Stimulated activated memory B cell treated with anti-CD40 and anti-IgM and Interleukin-4, amounts not matched to agents 10 μg/mL and 1 μg/mL and 100 μg/mL, for 72 hours (primary cell): ENCODE results near the gene TRIM41.

Experiments used
- ATAC-seq: fragments of 150-1000 bp; cut with Tn5 transposase; 2 replicates; pipeline ENCODE4 v1.10.0; 2021
- H3K27ac Mint-ChIP-seq: one replicate; pipeline ENCODE4 v1.8.0; 2022; ENCODE audit warnings: mild to moderate bottlenecking, mixed read lengths
- H3K27me3 Mint-ChIP-seq: one replicate; pipeline ENCODE4 v1.8.0; 2022; ENCODE audit warnings: mixed read lengths
- H3K36me3 Mint-ChIP-seq: one replicate; pipeline ENCODE4 v1.8.0; 2022; ENCODE audit warnings: mixed read lengths
- H3K4me1 Mint-ChIP-seq: one replicate; pipeline ENCODE4 v1.8.0; 2022; ENCODE audit warnings: mixed read lengths
- H3K4me3 Mint-ChIP-seq: one replicate; pipeline ENCODE4 v1.8.0; 2022; ENCODE audit warnings: mild to moderate bottlenecking, moderate library complexity, mixed read lengths
- H3K9me3 Mint-ChIP-seq: one replicate; pipeline ENCODE4 v1.8.0; 2022; ENCODE audit warnings: mixed read lengths

TRIM41 gene

GRCh38 chr5:181215997-181216989, 6.8 kb upstream of the TRIM41 start:
- H3K27me3 Mint-ChIP-seq: no peaks in the 10 kb centered on the region
- peaks cover 3% of the 10 kb centered on the region for H3K9me3 Mint-ChIP-seq
- no peaks in the 10 kb centered on the region for H3K36me3 Mint-ChIP-seq
- peak overlapping the region; percentile 62 for H3K27ac Mint-ChIP-seq
- no peak for ATAC-seq
- H3K4me3 Mint-ChIP-seq: peak overlapping the region; percentile 71
- H3K4me1 Mint-ChIP-seq: peaks cover 25% of the 10 kb centered on the region

- Mint-ChIP-seq H3K36me3 (no peaks in the 10 kb centered on the region), H3K27ac (peak overlapping the region; percentile 62), H3K4me3 (peak overlapping the region; percentile 83), H3K9me3 (peaks cover 3% of the 10 kb centered on the region), H3K4me1 (peaks cover 35% of the 10 kb centered on the region), H3K27me3 (no peaks in the 10 kb centered on the region)
- ATAC-seq: peak; percentile 58
Observed at GRCh38 chr5:181217111-181217802, 5.8 kb upstream of the TRIM41 start.

GRCh38 chr5:181217803-181218062, 5.3 kb upstream of the TRIM41 start:
- peak overlapping the region; percentile 62 for H3K27ac Mint-ChIP-seq
- no peaks in the 10 kb centered on the region for H3K27me3 Mint-ChIP-seq
- peak; percentile 62 for ATAC-seq
- peaks cover 40% of the 10 kb centered on the region for H3K4me1 Mint-ChIP-seq
- peak overlapping the region; percentile 83 for H3K4me3 Mint-ChIP-seq
- H3K9me3 Mint-ChIP-seq: peaks cover 3% of the 10 kb centered on the region
- no peaks in the 10 kb centered on the region for H3K36me3 Mint-ChIP-seq

- H3K4me1 Mint-ChIP-seq: peaks cover 43% of the 10 kb centered on the region
- H3K27me3 Mint-ChIP-seq: no peaks in the 10 kb centered on the region
- H3K36me3 Mint-ChIP-seq: no peaks in the 10 kb centered on the region
- no peak for ATAC-seq
- peaks cover 3% of the 10 kb centered on the region for H3K9me3 Mint-ChIP-seq
- H3K27ac Mint-ChIP-seq: peak overlapping the region; percentile 62
- peak overlapping the region; percentile 83 for H3K4me3 Mint-ChIP-seq
Observed at GRCh38 chr5:181218795-181219124, 4.3 kb upstream of the TRIM41 start.

GRCh38 chr5:181219262-181220177, 3.6 kb upstream of the TRIM41 start:
- Mint-ChIP-seq H3K4me3 (peak overlapping the region; percentile 44), H3K9me3 (peaks cover 3% of the 10 kb centered on the region), H3K27me3 (no peaks in the 10 kb centered on the region), H3K4me1 (peaks cover 51% of the 10 kb centered on the region), H3K27ac (peak overlapping the region; percentile 29), H3K36me3 (no peaks in the 10 kb centered on the region)
- ATAC-seq: no peak

- H3K4me1 Mint-ChIP-seq: peaks cover 57% of the 10 kb centered on the region
- H3K9me3 Mint-ChIP-seq: peaks cover 3% of the 10 kb centered on the region
- no peaks in the 10 kb centered on the region for H3K36me3 Mint-ChIP-seq
- ATAC-seq: no peak
- H3K27me3 Mint-ChIP-seq: no peaks in the 10 kb centered on the region
- peak overlapping the region; percentile 29 for H3K27ac Mint-ChIP-seq
- H3K4me3 Mint-ChIP-seq: no peak overlapping the region
Observed at GRCh38 chr5:181220178-181220515, 2.9 kb upstream of the TRIM41 start.

GRCh38 chr5:181221105-181221791, 1.8 kb upstream of the TRIM41 start:
- no peaks in the 10 kb centered on the region for H3K36me3 Mint-ChIP-seq
- ATAC-seq: no peak
- H3K9me3 Mint-ChIP-seq: peaks cover 3% of the 10 kb centered on the region
- peaks cover 62% of the 10 kb centered on the region for H3K4me1 Mint-ChIP-seq
- no peaks in the 10 kb centered on the region for H3K27me3 Mint-ChIP-seq
- peak overlapping the region; percentile 86 for H3K27ac Mint-ChIP-seq
- peak overlapping the region; percentile 88 for H3K4me3 Mint-ChIP-seq

- peaks cover 57% of the 10 kb centered on the region for H3K4me1 Mint-ChIP-seq
- peaks cover 3% of the 10 kb centered on the region for H3K9me3 Mint-ChIP-seq
- peak overlapping the region; percentile 88 for H3K4me3 Mint-ChIP-seq
- no peaks in the 10 kb centered on the region for H3K36me3 Mint-ChIP-seq
- no peaks in the 10 kb centered on the region for H3K27me3 Mint-ChIP-seq
- peak overlapping the region; percentile 86 for H3K27ac Mint-ChIP-seq
- ATAC-seq: peak; percentile 56
Observed at GRCh38 chr5:181221792-181222629, 1.1 kb upstream of the TRIM41 start.

- peaks cover 53% of the 10 kb centered on the region for H3K4me1 Mint-ChIP-seq
- ATAC-seq: no peak
- peak overlapping the region; percentile 88 for H3K4me3 Mint-ChIP-seq
- H3K27me3 Mint-ChIP-seq: no peaks in the 10 kb centered on the region
- H3K36me3 Mint-ChIP-seq: no peaks in the 10 kb centered on the region
- peaks cover 3% of the 10 kb centered on the region for H3K9me3 Mint-ChIP-seq
- H3K27ac Mint-ChIP-seq: peak overlapping the region; percentile 86
Observed at GRCh38 chr5:181222630-181223057, 437 bp upstream of the TRIM41 start.

GRCh38 chr5:181223729-181224389, 778 bp downstream of the TRIM41 start:
- Mint-ChIP-seq H3K4me3 (peak overlapping the region; percentile 88), H3K9me3 (peaks cover 3% of the 10 kb centered on the region), H3K27me3 (no peaks in the 10 kb centered on the region), H3K4me1 (peaks cover 51% of the 10 kb centered on the region), H3K27ac (peak overlapping the region; percentile 86), H3K36me3 (no peaks in the 10 kb centered on the region)
- peak; percentile 34 for ATAC-seq

- H3K36me3 Mint-ChIP-seq: peaks cover 6% of the 10 kb centered on the region
- H3K27ac Mint-ChIP-seq: peak overlapping the region; percentile 86
- H3K4me3 Mint-ChIP-seq: peak overlapping the region; percentile 88
- ATAC-seq: no peak
- H3K27me3 Mint-ChIP-seq: no peaks in the 10 kb centered on the region
- peaks cover 54% of the 10 kb centered on the region for H3K4me1 Mint-ChIP-seq
- H3K9me3 Mint-ChIP-seq: peaks cover 3% of the 10 kb centered on the region
Observed at GRCh38 chr5:181224390-181225229, 1.5 kb downstream of the TRIM41 start.

- no peaks in the 10 kb centered on the region for H3K9me3 Mint-ChIP-seq
- H3K4me3 Mint-ChIP-seq: no peak overlapping the region
- peaks cover 48% of the 10 kb centered on the region for H3K36me3 Mint-ChIP-seq
- no peaks in the 10 kb centered on the region for H3K27me3 Mint-ChIP-seq
- H3K4me1 Mint-ChIP-seq: peaks cover 20% of the 10 kb centered on the region
- H3K27ac Mint-ChIP-seq: peak overlapping the region; percentile 20
- no peak for ATAC-seq
Observed at GRCh38 chr5:181229996-181230395, 6.9 kb downstream of the TRIM41 start.

GRCh38 chr5:181230551-181230950, 7.5 kb downstream of the TRIM41 start:
- H3K27ac Mint-ChIP-seq: no peak overlapping the region
- H3K36me3 Mint-ChIP-seq: peaks cover 53% of the 10 kb centered on the region

More at GRCh38 chr5:181230551-181230950, 7.5 kb downstream of the TRIM41 start:
- Mint-ChIP-seq H3K27me3 (no peaks in the 10 kb centered on the region), H3K4me1 (peaks cover 14% of the 10 kb centered on the region), H3K4me3 (no peak overlapping the region), H3K9me3 (no peaks in the 10 kb centered on the region)
- no peak for ATAC-seq
